CD4-positive, alpha-beta T cell treated with Interleukin-10 for 1 hour (primary cell): ENCODE results near the gene BTN1A1.
"Not testable (repeated sequence)": the region's sequence is repeated elsewhere in the genome, so short reads cannot be mapped to it uniquely, and the experiment has no call there.

ENCODE experiments used
- DNase-seq: peaks from one replicate; pipeline ENCODE4 v3.0.0-alpha.2; 2020

BTN1A1 gene, protein sequence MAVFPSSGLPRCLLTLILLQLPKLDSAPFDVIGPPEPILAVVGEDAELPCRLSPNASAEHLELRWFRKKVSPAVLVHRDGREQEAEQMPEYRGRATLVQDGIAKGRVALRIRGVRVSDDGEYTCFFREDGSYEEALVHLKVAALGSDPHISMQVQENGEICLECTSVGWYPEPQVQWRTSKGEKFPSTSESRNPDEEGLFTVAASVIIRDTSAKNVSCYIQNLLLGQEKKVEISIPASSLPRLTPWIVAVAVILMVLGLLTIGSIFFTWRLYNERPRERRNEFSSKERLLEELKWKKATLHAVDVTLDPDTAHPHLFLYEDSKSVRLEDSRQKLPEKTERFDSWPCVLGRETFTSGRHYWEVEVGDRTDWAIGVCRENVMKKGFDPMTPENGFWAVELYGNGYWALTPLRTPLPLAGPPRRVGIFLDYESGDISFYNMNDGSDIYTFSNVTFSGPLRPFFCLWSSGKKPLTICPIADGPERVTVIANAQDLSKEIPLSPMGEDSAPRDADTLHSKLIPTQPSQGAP

DNA sequence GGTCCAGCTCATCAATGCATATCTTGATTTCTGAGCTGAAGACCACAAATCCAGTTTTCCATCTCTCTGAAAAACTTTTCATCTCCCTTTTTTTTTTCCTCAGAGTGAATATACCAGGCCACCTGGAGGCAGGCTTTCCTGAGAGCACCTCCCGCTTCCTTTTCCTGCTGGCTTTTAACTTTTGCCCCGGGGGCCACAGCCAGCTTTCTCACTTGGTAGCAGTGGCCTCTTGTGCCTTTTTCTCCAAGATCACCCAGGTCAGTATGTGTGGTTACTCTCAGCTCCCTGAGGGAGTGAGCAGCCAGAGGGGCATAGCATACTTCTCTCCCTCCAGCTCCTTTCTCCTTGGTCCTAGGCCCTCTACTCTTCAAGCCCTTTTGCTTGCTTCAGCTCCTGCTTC lies at the start of gene BTN1A1:
TSS of gene BTN1A1 (plus strand) at position 202 of the 400 bp plus-strand sequence. CDS start 984 bp downstream, outside the sequence.
- DNase-seq, result no peak

DNA sequence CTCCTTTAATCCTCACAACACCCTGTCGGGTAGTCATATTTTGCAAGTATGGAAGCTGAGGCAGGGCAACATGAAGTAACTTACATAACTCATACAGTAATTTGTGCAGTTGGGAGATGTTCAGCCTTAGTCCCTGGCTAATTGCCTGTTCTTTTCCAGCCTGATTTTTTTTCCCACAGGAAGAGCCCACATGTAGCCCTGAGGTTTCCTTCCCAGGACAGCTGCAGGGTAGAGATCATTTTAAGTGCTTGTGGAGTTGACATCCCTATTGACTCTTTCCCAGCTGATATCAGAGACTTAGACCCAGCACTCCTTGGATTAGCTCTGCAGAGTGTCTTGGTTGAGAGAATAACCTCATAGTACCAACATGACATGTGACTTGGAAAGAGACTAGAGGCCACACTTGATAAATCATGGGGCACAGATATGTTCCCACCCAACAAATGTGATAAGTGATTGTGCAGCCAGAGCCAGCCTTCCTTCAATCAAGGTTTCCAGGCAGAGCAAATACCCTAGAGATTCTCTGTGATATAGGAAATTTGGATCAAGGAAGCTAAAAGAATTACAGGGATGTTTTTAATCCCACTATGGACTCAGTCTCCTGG lies 47.4 kb upstream of the BTN1A1 start:
- DNase-seq, result no peak

DNA sequence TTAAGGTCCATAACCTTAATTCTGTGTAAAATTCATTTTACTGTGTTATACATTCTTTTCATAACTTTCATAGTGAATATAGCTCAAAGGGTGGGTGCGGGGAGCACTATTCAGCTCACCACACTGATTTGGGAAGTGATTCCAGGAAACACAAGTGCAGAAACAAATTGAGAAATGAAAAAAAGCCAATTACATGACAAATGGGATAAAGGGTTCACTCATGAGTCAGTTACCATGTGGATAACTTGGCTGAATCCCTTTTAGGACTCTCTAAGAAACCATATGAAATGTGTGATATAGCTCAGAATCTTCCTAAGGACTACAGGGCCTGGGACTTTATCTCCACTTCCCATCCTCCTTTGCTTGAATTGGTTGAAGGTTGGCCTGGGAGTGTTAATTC lies 45.5 kb upstream of the BTN1A1 start:
- no peak for DNase-seq

DNA sequence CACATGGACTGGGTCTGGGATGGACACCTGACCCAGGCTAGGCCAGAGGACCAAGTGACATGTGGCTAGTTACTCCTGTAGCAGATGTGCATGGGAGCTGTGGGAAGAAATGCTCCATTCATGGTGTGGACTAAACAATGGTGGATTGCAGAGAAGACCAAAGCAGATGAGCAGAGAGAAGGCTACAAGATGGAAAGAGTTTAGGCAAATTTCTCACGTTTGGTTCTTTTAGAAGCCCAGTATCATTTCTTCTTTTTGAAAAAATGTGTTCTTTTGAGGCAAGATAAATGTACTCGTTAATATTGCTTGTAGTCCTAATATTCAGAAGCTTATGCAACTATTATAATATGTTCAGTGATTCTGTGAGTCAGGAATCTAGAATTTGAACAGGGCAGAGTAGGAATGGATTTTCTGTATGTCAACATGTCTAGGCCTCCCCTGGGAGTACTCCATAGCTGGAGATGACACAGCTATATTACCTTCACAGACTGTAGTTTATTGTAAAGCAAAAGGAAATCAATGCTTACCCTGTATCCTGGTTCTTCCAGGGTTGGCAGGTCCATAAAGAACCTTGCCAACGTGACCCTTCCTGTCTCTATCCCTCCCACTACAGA lies 44.6 kb upstream of the BTN1A1 start:
- no peak for DNase-seq

DNA sequence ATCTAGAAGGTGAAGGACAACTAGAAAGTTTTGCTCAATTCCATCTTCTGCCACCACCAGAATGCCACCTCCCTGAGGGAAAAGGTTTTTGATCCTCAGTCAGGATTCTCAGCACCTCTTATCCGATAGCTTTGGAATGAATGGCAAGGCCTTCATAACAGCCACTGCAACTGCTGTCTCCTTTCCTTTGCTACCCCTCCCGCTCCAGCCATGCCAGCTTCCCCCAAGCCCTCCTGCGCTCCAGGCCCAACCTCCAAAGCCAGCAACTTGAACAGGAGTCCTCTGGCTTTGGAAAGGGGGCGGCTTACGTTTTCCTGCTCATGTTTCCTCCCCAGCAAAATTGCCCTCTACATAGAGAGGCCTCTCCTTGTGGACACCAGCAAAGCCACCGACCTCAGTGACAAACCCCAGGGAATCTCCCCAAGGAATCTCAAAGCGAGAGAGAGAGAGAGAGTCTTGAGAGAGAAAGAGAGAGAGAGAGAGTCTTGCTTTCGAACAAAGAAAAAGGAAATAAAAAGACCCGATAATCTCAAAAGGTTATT lies 42.8 kb upstream of the BTN1A1 start:
- DNase-seq, result no peak

DNA sequence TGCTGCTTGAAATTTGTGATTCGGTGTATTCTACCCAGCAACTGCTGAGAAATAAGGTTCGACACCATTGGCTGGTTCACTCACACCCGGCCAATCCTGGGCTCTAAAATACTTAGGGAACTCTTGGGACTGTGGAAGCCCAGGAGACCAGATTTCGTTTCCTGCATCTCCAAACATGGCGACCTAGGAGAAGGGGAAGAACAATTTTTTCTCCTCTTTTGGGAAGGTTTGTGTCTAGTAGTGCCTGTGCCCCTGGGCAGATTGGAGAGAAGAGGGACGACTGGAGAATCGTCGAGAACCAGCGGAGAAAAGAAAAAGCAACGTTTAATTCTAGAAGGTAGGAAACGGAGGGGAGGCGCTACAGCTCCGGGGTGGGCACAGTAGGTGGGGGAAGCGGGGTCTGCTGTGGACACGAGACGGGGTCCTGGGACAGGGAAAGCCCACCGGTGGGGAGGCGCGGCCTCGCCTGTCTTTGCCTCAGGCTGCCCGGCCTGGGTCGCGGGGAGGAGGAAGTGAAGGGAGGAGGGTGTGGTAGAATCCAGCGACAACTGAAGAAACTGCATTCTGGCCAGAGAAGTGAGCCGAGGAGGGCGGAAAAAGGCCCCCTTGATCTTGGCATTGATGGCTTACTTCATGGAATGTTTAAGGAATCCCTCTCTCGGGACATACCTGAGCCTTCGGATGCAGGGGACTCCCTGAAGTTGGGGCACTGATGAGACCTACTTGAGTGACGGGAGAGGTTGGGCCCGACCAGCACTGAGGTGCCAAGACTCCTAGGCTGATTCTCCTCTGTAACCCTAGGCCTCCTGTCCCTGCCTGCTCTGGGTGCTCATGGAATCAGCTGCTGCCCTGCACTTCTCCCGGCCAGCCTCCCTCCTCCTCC lies 42.1 kb upstream of the BTN1A1 start, which contains the start of gene BTN2A1:
TSS of gene BTN2A1 (plus strand) at position 150 of the 883 bp plus-strand sequence. CDS start at position 832, 682 bp downstream.
- DNase-seq, result peak; percentile 87

DNA sequence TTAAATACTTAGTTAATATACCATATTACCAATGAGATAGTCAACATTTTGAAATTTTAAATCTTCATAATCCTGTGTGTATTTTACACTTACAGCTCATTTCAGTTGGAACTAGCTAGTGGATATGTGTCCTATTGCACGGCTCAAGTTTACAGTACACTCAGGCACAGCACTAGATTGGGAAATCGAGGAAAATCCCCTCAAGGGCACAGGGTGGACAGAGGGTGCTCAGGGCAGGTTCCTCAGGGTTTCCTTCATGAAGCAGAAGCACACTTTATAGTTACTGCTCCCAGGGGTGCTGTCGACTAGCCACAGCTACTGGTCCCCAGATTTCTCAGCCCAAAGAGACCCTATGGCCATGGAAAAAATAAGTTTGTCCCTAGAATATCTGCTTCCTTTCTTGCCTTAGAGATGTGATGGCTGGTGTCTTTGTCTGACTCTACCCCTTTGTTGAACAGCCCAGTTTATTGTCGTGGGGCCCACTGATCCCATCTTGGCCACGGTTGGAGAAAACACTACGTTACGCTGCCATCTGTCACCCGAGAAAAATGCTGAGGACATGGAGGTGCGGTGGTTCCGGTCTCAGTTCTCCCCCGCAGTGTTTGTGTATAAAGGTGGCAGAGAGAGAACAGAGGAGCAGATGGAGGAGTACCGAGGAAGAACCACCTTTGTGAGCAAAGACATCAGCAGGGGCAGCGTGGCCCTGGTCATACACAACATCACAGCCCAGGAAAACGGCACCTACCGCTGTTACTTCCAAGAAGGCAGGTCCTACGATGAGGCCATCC lies 40.9 kb upstream of the BTN1A1 start:
- no peak for DNase-seq

DNA sequence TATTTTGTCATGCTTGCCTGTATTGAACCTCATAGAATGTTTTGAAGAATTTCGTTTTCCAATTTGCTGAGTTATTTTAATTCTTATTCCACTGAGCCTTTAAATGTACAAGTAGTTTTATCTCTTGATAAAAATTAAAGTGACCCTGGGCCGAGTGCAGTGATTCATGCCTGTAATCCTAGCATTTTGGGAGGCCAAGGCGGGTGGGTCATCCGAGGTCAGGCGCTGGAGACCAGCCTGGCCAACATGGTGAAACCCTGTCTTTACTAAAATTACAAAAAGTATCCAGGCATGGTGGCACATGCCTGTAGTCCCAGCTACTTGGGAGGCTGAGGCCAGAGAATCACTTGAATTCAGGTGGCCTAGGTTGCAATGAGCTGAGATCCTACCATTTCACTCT lies 38.8 kb upstream of the BTN1A1 start:
- not testable (repeated sequence) for DNase-seq

DNA sequence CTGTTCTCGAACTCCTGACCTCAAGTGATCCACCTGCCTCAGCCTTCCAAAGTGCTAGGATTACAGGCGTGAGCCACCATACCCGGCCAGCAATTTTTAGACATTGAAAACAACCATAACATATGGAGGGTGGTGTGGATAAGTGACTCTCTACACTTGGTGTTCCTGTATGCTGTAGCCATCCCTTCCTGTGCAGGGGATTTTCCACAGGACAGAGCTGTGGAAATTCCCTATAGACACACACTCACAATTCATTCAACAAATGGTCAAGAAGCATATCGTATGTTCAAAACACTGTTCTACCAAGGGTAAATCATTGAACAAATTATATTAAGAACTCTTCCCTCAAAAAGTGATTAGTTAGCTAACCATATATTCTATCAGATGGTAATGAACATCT lies 36.1 kb upstream of the BTN1A1 start:
- DNase-seq, result no peak

DNA sequence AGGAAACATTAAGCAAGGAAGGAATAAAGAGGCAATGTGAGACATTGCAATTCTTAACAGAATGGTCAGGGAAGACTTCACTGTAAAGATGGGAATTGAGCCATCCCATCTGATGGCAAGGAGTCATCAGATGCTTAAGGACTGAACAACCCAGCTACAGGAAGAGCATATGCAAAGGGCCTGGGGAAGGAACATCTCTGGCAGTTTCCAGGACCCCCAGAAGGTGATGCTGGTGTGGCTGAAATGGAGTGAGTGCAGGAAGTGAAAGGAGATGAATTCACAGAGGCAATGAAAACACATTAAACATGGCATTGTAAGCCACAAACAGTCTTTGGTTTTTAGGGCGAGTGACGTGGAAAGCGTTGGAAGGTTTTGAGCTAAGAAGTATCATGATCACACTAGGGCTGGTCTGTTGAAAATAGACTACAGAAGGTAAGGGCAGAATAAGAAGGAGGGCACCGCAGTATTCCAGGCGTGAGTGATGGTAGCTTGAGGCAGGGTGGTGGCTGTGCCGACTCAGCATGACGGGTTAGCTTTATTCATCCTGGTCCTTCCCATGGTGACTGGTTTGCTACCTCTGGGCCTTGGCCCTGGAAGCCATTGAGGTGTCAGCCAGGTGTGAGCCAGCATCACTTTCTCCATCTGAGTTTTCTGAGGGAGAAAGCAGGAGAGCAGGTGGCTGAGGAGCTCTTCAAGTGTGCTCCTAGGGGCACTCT lies 35.5 kb upstream of the BTN1A1 start:
- no peak for DNase-seq

DNA sequence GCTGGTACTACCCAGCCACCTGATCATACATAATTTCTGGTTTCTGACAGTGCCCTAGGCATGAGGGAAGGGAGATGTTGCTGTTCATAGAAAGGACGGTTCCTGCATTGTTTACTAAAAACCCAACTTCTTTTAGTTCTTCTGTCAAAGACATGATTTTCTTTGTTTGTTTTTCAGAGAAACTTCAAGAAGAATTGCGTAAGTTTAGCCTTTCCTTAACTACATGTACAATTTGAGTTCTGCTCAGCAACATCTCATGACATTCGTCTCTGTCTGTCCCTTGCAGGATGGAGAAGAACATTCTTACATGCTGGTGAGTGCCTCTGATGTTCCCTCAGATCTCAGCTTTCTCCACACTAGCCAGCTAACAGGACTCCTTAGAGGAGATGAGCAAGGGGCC lies 34.3 kb upstream of the BTN1A1 start:
- DNase-seq, result no peak

DNA sequence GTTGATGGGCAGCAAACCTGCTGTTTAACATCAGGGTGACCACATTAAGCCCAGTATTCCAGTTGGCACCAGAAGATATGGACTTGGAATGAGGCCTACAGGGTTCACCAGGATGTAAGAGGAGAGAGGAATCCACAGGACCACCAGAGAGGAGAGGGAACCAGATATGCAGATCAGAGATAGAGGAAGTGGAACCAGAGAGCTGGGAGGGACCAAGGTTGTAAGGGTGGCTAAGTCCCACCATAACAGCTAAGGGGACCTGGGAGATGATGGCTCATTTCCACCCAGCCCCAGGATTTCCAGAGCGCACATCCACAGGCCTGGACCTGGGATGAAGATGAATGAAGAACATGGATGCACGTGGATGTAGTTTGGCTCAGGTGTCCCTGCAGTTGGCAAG lies 31.3 kb upstream of the BTN1A1 start:
- no peak for DNase-seq

DNA sequence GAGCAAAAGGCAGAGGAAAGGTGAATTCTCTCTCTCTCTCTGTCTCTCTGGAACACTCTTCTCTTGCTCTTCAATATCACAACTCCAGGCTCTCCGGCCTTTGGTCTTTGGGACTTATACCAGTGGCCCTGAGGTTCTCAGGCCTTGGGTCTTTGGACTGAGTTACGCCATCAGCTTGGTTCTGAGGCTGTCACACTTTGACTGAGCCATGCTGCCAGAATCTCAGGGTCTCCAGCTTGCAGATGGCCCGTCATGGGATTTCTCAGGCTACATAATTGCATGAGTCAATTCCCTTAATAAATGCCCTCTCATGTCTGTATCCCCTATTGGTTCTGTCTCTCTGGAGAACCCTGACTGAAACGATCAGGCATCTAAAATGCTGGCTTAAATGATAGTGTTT lies 29.5 kb upstream of the BTN1A1 start:
- no peak for DNase-seq

DNA sequence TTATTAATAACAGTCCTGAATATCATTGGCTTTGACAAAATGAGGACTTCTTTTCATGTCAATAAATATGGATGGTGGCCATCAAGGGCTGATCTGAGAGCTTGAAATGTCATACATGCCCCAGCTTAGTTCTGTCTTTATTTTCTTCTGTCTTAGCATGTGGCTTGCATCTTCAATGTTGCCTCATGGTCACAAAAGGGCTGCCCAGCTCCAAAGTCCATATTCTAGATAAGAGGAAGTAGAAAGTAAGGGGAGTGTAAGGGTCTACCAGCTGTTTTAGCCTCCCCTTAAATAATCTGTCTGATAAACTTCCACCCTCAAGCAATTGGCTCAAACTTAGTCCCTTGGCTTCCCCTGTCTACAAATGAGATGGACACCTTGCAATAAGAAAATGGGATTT lies 28.1 kb upstream of the BTN1A1 start:
- DNase-seq, result no peak

DNA sequence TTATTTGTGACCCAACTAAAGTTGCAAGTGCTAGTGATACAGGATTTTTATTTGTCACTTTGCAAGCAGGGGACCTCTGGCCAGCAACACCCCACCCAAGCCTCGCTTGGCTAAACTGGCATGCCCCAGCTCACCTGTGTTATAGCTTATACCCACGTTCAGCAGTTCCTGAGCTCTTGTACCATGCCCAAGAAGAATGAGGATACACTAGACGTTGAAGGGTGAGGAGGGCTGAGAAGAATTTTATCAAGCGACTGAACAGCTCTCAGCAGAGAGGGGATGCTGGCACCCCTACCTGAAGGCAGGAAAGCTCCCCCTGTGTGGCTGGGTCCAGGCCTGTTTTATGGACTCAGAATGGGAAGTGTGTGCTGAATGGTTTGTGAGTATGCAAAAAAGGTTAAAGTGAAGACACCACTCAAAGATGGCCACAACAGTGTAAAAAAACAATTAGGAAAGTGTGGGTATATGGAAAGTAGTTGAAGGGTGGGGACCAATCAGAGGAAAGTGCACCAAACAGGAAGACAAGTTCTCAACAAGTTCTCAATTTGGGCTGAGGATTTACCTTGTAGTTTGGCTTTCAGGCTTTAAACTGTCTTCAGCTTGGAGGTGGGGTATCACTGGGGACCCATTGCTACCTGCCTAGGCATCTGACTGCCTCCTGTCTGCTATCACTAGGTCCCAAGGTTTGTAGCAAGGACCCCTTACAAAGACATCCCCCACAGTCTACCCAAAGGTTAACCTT lies 27.4 kb upstream of the BTN1A1 start:
- peak; percentile 38 for DNase-seq

DNA sequence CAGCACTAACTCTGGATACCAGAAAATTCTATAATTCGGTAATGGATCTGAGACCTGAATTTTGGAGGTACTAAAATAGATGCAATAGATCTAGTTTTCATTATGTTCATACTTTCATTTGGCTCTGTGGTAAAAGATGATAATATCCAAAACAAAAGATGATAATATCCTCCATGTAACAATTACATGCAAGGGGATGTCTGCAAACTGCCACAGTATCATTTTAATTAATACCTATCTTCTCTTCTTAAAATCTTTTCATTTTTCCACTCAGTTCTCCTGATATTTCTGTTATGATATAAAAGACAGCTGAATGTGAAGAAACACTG lies 26.7 kb upstream of the BTN1A1 start:
- DNase-seq, result no peak

DNA sequence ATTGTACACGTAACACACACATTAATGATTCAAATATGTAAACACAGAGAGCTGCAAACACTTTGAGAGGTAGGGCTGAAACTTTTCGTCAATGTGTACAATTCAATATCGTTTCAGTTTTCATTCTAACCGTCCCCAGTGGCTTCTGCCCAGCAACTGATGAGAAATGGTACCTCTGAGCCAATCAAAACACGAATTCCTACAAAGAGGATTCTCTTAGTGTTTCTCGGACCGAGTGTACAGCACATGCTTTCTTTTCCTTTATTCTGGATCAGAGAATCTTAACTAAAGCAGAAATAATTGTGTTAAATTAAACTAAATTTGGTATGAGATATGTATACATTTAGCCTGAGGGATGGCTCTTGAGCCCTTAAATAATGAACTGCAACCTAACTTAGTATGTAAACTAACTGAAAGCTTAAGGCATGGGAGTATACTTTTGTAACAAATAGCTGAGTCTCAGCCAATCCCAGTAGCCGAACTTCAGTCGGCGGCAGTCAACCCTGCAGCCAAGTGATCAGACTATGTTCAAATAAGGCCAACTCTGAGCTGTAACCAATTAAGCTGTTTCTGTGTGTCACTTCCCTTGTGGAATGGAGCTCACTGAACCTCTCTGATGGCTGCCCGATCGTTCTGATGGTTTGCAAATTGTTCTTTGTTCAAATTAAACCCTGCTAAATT lies 26.2 kb upstream of the BTN1A1 start:
- peak; percentile 94 for DNase-seq

DNA sequence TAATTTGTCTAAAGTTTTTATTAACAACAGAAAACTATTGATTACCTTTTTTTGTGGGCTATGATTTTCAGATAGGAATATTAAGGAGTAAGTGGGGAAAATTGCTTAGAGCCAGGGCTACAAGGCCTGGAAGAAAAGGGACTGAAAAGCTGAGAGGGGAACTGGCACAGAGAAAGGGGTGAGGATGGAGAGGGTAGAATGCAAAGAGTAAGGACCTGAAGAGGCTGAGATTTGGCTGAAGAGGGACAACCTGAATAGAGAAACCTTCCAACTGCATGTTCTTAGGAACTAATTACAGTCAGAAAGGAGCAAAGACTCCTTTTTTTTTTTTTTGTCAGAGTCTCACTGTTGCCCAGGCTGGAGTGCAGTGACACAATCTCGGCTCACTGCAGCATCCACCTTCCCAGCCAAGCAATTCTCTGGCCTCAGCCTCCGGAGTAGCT lies 25.6 kb upstream of the BTN1A1 start:
- no peak for DNase-seq
